Ishikawa (cell line): ENCODE results near the gene GRIK1.

Experiments
- EP300 ChIP-seq: IDR thresholded peaks from 2 replicates; pipeline ENCODE4 v1.6.1; 2012; ENCODE audit warnings: borderline replicate concordance
- FOXM1 ChIP-seq: IDR thresholded peaks from 2 replicates; pipeline ENCODE4 v1.6.1; 2012; ENCODE audit warnings: low read depth, borderline replicate concordance
- REST ChIP-seq: IDR thresholded peaks from 2 replicates; pipeline ENCODE4 v1.6.1; 2012; ENCODE audit warnings: low read depth, mild to moderate bottlenecking
- TAF1 ChIP-seq: IDR thresholded peaks from 2 replicates; pipeline ENCODE4 v1.6.1; 2012; ENCODE audit warnings: low read depth, mild to moderate bottlenecking

GRCh38 chr21:29508301-29508700 lies 431.5 kb downstream of the GRIK1 start:
- TF ChIP-seq FOXM1 (no peak), EP300 (no peak), TAF1 (no peak), REST (no peak)
